Embryonic facial prominence (tissue), 1 donor: ENCODE results near the gene MRE11.
A peak's percentile ranks its signal among the peaks of the same experiment; 100 is the strongest.

Source experiments
- DNase-seq: peaks from one replicate; pipeline ENCODE4 v3.0.0-alpha.2; 2016; ENCODE audit errors: extremely low spot score

The MRE11 gene

GRCh38 chr11:94493281-94494125 lies at the start of gene MRE11, which contains the start of gene ANKRD49:
Gene MRE11 (minus strand): TSS chr11:94493844. CDS start chr11:94492801, 1,043 bp downstream.
Gene ANKRD49 (plus strand): TSS chr11:94493984. CDS start chr11:94496694, 2,710 bp downstream.
- DNase-seq = peak; percentile 94

DNA sequence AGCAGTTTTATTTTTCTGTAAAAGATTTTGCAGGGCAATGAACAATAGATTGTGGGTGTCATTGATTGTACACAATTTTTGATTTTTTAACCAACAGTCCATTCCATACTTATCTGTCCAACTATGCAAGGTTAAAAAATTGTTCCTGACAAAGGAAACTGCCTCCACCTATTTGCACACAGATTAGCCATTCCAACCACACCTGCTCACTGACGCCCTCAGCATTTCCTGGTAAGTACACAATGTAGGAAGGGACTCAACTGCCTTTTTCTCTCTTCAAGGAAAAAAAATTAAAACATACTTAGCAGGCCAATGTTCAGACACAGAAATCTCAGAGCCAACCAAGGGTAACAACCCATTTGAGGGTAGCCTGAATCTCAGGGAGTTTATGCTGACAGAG lies 45.8 kb upstream of the MRE11 start:
- DNase-seq = no peak

DNA sequence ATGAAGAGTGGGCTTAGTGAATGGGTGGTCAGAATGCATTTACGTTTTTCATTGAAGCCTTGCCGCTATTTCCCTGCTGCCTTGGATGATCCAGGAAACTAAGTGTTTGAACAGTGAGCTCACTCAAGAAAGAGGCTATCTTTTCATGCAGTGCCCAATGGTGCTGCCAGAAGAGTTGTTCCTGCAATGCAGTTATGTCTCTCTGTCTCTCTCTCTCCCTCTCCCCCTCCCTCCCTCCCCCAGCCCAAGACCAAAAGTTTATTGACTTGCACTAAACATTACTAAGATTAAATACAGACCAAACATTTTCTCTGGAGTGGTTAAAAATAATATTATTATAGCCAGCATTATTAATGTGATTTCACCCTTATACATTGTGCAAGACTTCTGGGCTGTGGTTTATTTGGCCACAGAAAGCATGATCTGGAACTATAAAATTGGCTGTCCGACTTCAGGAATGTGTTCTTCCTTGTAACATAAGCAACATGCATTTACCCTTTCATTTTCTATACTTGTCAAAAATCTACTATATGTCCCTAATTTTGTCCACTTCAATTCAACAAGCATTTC lies 43.5 kb upstream of the MRE11 start:
- DNase-seq = no peak

GRCh38 chr11:94536386-94536785 lies 42.7 kb upstream of the MRE11 start:
- DNase-seq = no peak

GRCh38 chr11:94533696-94534630 lies 40.3 kb upstream of the MRE11 start:
- DNase-seq = no peak

DNA sequence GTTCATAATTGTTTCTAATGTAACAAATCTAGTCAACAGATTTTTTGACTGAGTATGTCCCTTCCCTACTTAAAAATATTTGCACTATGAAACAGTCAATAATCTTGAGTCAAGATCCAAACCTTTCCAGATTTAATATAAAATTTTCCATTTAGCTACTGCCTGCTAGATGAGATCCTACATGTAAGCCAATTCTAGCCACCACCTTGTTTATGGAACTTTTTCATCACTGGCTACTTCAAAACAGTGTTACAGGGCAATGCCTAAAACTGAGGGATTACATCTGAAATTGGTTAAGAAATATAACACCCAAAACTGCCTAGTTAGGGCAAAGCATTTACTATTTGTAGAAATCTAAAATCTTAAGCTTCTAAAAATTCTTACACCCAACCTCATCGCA lies 39.6 kb upstream of the MRE11 start:
- no peak for DNase-seq

- no peak for DNase-seq
Observed at GRCh38 chr11:94532211-94532610, 38.6 kb upstream of the MRE11 start.

- no peak for DNase-seq
Observed at GRCh38 chr11:94528551-94528950, 34.9 kb upstream of the MRE11 start.

GRCh38 chr11:94526645-94527438 lies 33.2 kb upstream of the MRE11 start:
- DNase-seq = no peak

GRCh38 chr11:94525546-94526324 lies 32.1 kb upstream of the MRE11 start:
- DNase-seq = peak; percentile 49

GRCh38 chr11:94524341-94524740 lies 30.7 kb upstream of the MRE11 start:
- no peak for DNase-seq

DNA sequence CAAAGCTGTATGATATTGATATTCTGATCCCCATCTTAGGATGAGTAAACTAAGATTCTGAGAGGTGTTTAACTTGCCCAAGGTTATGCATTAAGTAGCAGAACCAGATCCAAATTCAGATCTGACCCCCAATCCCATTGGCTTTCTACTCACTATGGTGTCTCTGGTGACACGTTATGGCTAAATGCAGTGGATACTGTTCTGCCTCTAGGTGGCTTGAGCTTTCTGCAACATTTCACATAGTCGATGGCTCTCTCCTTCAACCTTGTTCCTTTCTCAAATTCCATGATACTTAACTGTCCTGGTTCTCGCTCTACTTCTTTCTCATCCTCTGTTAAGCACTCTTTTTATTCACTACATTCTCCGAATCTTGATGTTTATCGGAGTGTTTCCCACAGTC lies 28.0 kb upstream of the MRE11 start:
- DNase-seq = no peak

DNA sequence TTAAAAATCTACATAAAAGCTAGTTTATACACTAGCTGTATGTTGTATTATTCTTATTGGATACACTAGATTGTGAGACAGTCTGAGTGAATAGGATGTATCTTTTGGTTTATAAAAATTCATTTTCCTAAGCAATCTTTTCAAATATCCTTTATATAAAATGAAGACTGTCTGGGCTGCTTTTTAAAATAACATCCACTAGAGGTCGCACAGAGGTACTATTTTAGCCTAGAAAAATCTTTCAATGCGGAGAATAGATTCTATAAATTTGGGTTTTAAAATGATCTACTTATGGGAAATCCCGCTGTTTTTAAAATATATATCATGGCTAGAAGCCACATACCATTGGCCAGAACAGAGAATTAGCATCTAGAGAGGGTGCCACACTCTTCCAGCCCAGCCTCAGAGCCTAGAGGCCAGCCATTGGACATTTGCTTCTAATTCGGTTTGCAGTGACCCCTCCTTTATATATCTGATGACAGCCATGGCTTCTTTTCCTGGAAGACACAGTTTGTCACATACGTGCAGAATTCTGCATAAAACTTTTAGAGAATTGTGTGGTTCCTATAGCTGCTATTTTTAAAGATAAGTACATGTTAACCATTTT lies 25.9 kb upstream of the MRE11 start:
- DNase-seq = peak; percentile 44

DNA sequence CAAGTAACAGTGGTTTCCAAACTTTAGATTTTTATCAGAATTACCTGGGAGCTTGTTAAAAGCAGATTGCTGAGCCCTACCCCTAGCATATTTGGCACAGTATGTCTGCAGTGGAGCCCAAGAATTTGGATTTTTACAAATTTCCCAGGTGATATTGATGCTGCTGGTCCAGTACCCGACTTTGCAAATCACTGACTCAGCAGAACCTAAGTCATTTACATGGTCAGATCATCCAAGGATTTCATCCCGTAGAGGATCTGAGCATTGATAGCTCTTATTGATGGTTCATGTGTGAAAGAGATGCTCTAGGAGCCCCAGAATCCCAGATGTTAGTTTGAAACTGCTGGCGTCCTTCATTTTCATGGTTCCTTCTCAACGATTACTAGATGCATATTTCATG lies 24.7 kb upstream of the MRE11 start:
- DNase-seq = no peak

GRCh38 chr11:94516725-94517124 lies 23.1 kb upstream of the MRE11 start:
- no peak for DNase-seq

DNA sequence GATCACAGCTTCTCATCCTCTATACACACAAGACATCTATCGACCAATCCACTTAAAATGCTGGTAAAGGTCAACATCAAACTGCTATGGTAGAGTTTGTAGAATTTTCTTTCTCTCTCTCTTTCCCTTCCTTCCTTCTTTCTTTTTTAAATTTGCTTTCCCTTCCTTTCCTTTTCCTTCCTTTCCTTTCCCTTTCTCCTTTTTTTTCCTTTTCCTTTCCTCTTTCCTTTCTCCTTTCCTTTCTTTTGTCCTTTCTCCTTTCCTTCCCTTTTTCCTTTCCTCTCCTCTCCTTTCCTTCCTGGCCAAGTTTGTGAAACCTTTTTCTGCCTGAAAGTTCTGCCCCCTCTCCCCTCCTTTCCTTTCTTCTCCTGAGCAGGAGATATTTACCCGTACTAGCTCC lies 21.8 kb upstream of the MRE11 start:
- DNase-seq = no peak

- DNase-seq = no peak
Observed at GRCh38 chr11:94513091-94513490, 19.4 kb upstream of the MRE11 start.

- DNase-seq = no peak
Observed at GRCh38 chr11:94511932-94512781, 18.5 kb upstream of the MRE11 start, which contains the start of gene C11orf97. Gene C11orf97 (plus strand): TSS chr11:94512461. CDS start chr11:94512529, 68 bp downstream.

DNA sequence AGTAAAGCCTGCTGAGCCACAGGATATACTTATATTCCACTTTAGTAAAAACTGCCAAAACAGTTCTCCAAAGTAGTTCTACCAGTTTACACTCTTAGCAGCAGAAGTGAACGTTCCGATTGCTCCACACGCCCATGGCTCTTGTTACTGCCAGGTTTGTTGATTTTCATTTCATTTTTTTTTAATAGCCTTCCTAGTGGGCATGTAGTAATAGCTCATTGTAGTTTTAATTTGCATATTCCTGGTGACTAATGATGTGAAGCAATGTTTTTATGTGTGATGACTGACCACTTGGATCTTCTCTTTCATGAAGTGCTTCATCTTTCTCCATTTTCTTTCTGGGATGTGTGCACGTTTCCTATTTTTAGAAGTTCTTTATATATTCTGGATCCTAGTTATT lies 13.8 kb upstream of the MRE11 start:
- no peak for DNase-seq
